Kidney glomerular epithelial cell (primary cell): Measurements from ENCODE around the gene CC2D1A.

ENCODE experiments used
- DNase-seq: peaks from one replicate; lab custom pipeline; 2025; lab: John Stamatoyannopoulos, UW

The CC2D1A gene

GRCh38 chr19:13877303-13877702, 28.7 kb upstream of the CC2D1A start:
- no peak for DNase-seq

DNA sequence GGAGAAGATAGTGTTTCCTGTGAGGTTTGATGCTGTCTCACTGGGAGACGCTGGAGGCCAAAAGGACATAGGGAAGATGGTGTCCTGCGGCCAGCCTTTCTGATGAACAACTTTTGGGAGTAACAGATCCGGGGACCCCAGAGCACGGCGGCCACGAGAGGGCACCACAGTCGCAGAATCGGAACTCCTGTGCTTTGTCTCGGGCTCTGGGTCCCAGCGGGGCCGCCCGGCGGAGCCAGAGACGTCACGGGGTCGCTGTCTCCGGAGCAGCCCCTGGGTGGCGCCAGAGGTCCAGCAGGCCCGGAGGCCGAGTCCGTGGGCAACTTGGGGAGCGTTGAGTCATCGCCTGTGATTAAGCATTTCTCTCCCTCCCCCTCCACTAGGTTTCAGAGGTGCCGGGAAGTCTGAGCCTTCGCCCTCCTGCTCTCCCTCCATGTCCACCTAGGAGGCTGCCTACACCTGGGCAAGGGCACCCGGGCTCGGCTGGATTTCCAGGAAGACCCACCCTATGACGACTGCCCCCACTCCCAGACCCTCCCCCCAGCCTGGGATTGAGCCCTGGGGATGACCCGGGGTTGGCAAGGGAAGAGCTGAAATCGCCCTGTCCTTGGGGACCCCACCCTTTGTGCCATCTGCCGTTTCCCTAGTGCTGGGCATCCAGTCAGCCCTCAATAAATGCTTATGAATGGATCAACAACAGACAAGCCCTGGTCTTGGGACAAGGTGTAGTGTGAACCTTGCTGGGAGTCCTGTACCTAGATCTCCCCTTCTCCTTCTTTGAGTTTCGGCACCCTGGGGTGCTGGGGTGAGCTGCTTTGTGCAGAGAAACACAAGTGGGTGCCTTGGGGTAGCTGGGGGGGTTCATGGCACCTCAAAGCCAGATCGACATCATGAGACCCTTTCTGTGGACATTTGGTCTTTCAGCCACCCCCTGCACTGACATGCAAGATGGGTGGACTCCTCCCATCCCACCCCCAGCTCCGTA, 25.6 kb upstream of the CC2D1A start:
- DNase-seq, result peak; percentile 95

DNA sequence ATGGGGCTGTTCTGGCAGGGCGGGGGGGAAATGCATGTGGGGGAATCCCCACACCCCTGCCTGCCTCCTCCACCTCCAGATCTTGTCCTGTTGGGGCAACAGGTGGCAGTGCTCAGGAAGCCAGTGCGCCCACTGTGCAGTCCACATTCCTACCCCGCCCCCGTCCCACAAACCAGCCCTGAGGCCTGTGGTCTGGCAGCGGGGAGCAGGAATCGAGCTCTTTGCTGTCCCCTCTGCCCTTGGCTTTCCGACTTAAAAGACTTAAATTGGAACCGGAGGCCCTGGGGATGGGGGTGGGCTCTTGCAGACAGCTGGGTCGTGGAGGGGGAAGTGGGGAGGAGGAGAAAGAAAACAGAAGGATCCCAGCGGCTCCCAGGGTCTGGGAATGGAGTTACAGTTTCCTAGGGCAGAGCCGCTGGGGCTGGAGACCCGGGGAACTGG, 24.7 kb upstream of the CC2D1A start:
- DNase-seq, result no peak

DNA sequence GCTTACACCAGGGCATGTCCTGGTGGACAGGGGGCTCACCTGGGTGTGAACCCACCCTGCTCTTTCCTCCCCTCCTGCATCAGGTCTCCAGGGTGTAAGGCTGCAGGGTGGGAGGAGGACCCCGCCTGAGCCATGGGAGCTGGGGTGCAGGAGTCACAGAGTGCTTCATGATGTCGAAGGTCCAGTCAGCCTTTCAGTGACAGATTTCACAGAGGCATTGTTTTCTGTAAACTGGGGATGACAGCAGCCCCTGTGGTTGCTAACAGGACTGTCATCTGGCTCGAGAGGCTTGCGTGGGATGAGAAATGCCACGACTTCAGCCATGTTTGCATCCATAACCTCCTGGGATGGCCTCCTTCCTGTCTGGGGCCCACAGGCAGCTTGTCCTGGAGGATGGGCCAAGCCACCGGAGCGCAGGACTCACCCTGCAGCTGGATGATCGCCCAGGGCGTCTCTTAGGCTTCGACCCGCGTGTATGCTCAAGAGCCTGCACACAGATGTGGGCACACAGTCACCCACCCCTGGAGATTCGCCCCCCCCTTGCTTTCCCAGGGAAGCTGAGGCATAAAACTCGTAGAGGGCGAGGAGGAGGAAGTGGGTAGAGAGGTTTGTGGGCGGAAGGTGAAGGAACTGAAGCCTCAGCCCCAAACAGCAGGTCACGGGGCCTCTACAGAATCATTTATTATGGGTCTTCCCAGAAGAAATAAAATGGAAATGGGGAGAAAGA, 24.1 kb upstream of the CC2D1A start:
- DNase-seq, result no peak

DNA sequence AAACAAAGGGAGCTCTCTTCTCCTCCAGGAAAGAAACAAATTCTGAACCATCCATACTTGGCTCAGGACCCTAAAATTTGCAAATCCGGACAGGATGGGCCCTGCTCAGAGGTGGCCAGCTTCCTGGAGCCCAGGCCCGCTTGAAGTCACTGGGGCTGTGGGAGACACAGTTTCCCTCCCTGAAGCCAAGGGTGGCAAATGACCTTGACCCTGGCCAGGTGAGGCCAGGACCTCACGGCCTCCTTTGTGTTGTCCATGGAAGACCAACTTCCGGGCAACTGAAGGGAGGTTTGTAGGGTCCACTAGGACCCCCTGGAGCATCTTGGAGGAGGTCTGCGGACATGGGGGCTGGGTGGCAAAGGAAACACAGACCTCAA, 23.6 kb upstream of the CC2D1A start:
- DNase-seq, result no peak

DNA sequence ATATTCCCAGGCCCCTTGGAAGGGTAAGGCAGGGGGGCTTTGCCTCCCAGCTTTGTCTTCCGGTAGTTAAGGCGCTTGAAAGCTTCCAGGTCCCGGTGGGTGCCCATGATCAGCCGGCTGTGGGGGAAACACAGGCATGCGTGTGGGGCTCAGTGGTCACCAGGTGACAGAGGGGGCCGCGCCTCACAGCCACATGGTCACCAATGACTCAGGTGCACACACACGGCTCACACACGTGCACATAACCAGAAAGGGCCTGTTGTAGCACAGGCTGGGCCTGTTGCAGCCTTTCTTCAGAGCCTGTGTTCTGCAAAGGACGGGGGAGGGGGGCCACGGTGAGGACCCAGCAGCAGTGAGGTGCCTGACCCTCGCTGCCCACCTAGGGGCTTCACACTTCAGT, 23.2 kb upstream of the CC2D1A start:
- no peak for DNase-seq

- DNase-seq, result no peak
Observed at GRCh38 chr19:13883516-13884064, 22.4 kb upstream of the CC2D1A start.

GRCh38 chr19:13884726-13885591, 21.0 kb upstream of the CC2D1A start:
- peak; percentile 22 for DNase-seq

DNA sequence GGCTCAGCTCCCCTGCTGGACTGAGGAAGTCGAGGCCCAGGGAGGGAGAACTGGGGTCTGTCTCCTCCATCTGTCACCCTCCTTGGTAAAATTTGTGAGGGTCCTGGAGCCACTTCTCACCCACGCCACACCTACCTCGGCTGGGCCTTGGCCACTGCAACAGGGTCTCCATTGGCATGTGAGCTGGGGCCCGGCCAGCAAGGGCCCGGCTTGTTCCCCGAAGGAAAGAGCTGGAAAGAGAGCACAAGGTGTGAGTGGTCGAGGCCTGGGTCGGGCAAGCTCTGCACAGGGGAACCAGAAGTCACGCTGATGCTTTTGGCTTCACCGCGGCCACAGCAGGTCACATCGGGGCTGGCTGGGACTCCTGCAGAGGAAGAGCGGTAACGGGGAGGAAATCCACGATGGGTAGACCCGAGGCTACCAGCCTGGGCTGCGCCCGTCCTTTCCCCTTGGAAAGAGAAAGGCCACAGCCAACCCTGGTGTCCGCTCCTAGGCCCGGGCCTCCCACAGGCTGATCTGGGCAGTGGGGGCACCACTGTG, 20.1 kb upstream of the CC2D1A start:
- no peak for DNase-seq

GRCh38 chr19:13887018-13887436, 19.0 kb upstream of the CC2D1A start:
- DNase-seq, result no peak

GRCh38 chr19:13887517-13887916, 18.5 kb upstream of the CC2D1A start:
- DNase-seq, result no peak

- DNase-seq, result no peak
Observed at GRCh38 chr19:13888281-13888680, 17.7 kb upstream of the CC2D1A start.

- DNase-seq, result no peak
Observed at GRCh38 chr19:13890136-13890535, 15.9 kb upstream of the CC2D1A start.

GRCh38 chr19:13892870-13893269, 13.1 kb upstream of the CC2D1A start:
- DNase-seq, result no peak

DNA sequence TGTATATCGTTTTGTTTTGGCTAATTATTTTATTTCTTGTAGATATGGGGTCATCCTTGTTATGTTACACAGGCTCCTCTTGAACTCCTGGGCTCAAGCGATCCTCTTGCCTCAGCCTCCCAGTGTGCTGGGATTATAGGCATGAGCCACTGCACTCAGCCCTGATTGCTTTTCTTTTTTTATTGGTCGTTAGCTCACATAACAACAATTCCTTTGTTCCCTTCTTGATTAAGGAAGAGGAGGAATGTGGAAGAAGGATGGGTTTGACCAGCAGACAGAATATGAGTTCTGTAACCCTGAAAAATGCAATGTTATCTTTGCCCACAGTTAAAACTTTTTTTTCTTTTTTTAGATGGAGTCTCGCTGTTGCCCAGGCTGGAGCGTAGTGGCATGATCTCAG, 11.4 kb upstream of the CC2D1A start:
- DNase-seq, result no peak

- no peak for DNase-seq
Observed at GRCh38 chr19:13896227-13896626, 9.8 kb upstream of the CC2D1A start.

DNA sequence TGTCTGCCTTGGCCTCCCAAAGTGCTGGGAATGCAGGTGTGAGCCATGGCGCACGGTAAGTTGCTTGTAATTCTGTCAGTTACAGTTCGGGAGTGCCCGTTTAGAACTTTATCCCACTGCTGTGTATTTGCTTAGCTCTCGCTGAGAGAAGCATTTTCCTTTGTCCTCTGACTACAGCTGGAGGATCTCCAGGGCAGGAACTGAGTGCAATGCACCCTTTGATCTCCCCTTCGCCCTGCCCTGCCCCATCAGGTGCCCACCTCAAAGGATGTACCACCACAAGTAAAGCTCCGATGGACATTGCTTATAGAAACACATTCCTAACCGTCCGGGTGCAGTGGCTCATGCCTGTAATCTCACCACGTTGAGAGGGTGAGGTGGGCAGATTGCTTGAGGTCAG, 6.6 kb upstream of the CC2D1A start:
- DNase-seq, result no peak

DNA sequence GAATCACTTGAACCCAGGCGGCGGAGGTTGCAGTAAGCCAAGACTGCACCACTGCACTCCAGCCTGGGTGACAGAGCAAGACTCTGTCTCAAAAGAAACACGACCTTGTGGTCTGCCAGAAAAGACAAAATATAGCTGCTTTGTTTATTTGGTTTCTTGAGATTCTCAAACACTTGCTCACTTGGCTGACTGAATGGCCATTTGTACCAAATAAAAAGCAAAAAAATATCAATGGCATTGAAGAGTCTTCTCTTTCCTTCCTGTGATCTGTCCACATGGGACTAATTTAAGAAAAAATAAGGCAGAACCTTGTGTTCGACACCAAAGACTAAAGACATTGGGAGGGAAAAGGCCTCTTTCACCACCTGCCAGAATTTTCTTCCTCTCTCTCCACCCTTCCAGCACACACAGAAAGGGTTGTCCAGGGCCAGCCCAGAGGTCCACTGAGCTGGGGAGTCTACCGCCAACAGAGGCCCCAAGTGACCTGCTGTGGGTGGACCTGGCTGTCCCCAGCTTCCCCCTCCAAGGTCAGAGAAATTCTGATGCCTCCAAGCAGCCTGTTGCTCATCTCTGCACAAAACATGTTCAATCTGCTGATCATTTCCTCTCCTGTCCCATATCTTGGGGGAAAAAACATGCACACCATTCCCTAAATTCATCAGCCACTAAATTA, 6.0 kb upstream of the CC2D1A start:
- DNase-seq, result no peak

- no peak for DNase-seq
Observed at GRCh38 chr19:13902993-13903555, 2.9 kb upstream of the CC2D1A start.

DNA sequence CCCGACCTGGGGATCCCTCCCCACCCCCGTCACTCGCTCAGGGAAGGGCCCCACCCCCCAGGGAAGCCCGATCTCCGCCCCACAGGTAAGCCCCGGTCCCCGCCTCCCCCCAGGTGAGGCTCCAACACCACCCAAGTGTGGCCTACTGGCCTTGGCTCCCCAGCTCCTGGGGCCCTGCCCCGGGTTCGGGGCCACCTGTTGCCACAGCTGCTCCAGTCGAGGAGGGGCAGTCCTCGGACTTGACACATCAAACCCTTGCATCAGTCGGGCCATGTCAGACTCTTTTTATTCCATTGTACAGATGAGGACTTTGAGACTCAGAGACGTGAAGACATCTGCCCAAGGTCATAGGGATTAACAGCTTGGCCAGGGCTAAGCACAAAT, 512 bp downstream of the CC2D1A start:
- no peak for DNase-seq

- DNase-seq, result no peak
Observed at GRCh38 chr19:13906910-13907309, 909 bp downstream of the CC2D1A start.
